GM23248 (cell line): ENCODE results near the gene LEKR1.
"Not testable (repeated sequence)": the region's sequence is repeated elsewhere in the genome, so short reads cannot be mapped to it uniquely, and the experiment has no call there.

Source experiments
- EZH2 ChIP-seq: fragments of 200-600 bp; sonication (generic); IDR thresholded peaks from 2 replicates; pipeline ENCODE4 v1.6.1; 2018; ENCODE audit warnings: antibody characterized with exemption, mild to moderate bottlenecking; ENCODE audit not compliant: insufficient read depth, poor library complexity, severe bottlenecking
- EZH2phosphoT487 ChIP-seq: fragments of 200-600 bp; sonication (generic); IDR thresholded peaks from 2 replicates; pipeline ENCODE4 v1.6.1; 2018; ENCODE audit warnings: antibody characterized with exemption, moderate library complexity, mild to moderate bottlenecking, low read depth; ENCODE audit not compliant: insufficient read depth

DNA sequence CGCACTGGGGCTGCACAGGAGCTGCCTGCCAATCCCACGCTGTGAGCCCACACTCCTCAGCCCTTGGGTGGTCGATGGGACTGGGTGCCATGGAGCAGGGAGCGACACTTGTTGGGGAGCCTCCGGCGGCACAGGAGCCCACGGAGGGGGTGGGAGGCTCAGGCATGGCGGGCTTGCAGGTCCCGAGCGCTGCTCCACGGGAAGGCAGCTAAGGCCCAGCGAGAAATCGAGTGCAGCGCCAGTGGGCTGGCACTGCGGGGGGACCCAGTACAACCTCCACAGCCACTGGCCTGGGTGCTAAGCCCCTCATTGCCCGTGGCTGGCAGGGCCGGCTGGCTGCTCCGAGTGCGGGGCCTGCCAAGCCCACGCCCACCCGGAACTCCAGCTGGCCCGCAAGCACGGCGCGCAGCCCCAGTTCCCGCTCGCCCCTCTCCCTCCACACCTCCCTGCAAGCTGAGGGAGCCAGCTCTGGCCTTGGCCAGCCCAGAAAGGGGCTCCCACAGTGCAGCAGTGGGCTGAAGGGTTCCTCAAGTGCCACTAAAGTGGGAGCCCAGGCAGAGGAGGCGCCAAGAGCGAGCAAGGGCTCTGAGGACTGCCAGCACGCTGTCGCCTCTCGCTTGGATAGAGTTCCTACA, 3.4 kb upstream of the LEKR1 start:
- not testable (repeated sequence) for TF ChIP-seq EZH2, EZH2phosphoT487
